H4 (cell line): Measurements from ENCODE around the gene C12orf76. TPM values are rescaled to one million over a fixed set of nuclear protein-coding genes. Genes with fewer than 3 reads are reported as not detected.
A peak's percentile ranks its signal among the peaks of the same experiment; 100 is the strongest.

Experiments
- DNase-seq: peaks from one replicate; pipeline ENCODE4 v3.0.0-alpha.2; 2015; ENCODE audit warnings: low spot score
- total RNA-seq: library from RNA; depleted of rRNA; stranded (reverse); fragments of >200 nt; shearing (Covaris generic); gene quantifications from 2 replicates; pipeline ENCODE4 v1.2.3, GENCODE V29; 2014; rRNA removed

Gene C12orf76
- total RNA-seq, 1 experiment from 2014 or later, result 14.4 TPM

DNA sequence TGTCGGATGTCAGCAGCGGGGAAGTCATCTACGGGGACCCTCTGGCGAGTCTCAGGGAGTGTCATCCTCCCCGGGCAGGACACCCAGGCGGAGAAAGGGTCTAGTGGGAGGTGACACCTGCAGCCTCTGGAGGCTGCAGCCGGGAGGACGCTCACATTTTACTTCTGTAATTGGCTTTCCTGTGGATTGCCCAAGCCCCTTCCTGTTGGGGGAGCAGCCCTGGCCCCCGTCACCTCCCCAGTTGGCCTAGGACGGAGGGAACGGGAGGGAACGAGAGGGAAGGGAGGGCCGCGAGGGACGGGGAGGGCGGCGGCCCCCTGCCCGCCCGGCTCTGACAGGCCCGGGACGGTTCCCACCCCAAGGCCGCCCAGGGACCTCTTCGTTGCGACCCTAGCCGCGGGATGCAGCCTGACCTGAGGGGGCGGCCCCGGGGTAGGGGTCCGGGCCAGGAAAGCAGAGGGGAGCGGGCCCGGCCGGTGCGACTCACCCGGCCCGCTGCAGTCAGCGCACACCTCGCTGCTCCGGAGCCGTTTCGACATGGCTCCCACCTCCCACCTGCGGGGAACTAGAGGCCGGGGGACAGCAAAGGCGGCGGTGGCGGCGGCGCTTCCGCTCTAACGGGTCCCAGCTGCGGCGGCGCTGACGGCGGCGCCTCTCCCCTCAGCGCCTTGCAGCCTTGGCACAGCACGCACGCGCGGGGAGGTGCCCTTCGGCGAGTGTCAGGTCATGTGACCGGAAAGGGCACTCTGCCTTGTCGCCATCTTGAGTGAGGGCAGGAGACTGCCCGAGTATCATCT, 52.4 kb downstream of the C12orf76 start, which contains the start of gene GIT2:
GIT2 (minus strand) TSS at position 683 of the 797 bp plus-strand sequence; CDS start at position 539, 144 bp downstream.
- peak; percentile 92 for DNase-seq

GRCh38 chr12:109995361-109995685, 53.0 kb downstream of the C12orf76 start:
- DNase-seq, result no peak

GRCh38 chr12:109994401-109995175, 53.7 kb downstream of the C12orf76 start:
- DNase-seq, result no peak

DNA sequence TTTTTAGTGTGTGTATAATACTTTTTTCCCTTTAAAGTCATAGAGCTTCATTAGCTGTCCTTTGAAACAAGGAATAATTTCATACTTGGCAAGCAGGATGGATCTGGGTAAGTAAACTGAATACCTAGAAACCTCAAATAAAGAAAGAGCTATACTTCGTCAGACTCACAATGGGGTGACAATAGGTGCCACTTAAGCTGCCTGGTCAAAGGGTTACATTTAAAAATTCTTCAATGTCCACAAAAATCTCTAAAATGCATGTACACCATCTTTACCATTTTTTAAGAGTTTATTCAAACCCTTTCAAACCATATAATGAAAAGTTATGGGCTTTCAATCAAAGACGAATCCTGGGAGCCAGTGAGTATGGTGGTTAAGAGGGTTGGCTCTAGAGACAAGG, 55.2 kb downstream of the C12orf76 start:
- DNase-seq, result no peak

DNA sequence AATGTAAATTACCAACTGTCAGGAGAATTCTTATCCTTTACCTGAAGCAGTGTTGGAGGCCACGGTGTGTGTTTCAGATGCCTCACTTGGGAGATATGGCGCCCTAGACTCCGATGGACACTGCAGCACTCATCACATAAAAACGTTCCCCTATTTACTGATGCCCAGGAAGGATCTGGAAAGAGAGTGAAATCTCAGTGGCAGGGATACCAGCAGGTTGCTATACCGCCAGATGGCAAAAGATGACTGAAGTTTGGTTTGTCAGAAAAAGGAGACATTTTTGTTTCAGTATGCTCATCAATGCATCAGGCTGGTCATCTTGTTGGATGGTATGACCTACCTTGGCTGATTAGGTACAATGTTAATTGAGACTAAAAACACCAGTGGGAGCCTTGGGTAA, 56.7 kb downstream of the C12orf76 start:
- DNase-seq, result no peak

Other genes starting within 250 kb of the C12orf76 start
- 0.02 TPM in 1 of 2 replicates, not detected in the other for gene TRPV4, start 215.1 kb downstream of the C12orf76 start, total RNA-seq
- gene GLTP, start 168.0 kb downstream of the C12orf76 start, total RNA-seq, result 23.6 and 30.4 TPM in 2 replicates
- gene TCHP, start 148.2 kb downstream of the C12orf76 start, total RNA-seq, result 10.9 and 11.8 TPM in 2 replicates
- gene GIT2, start 52.2 kb downstream of the C12orf76 start, total RNA-seq, result 13.6 and 14.7 TPM in 2 replicates
- 33.0 and 38.7 TPM in 2 replicates for gene ANKRD13A, start 49.1 kb downstream of the C12orf76 start, total RNA-seq
- 11.0 and 16.5 TPM in 2 replicates for gene IFT81, start 75.8 kb upstream of the C12orf76 start, total RNA-seq
- gene ATP2A2, start 232.7 kb upstream of the C12orf76 start, total RNA-seq, result 50.5 and 74.7 TPM in 2 replicates